NCI-H2171 (cell line): Measurements from ENCODE around the gene PDZK1.
"Not testable (repeated sequence)": the region's sequence is repeated elsewhere in the genome, so short reads cannot be mapped to it uniquely, and the experiment has no call there.

Source experiments
- DNase-seq: peaks from one replicate; lab custom pipeline; 2025; lab: John Stamatoyannopoulos, UW

The PDZK1 gene

DNA sequence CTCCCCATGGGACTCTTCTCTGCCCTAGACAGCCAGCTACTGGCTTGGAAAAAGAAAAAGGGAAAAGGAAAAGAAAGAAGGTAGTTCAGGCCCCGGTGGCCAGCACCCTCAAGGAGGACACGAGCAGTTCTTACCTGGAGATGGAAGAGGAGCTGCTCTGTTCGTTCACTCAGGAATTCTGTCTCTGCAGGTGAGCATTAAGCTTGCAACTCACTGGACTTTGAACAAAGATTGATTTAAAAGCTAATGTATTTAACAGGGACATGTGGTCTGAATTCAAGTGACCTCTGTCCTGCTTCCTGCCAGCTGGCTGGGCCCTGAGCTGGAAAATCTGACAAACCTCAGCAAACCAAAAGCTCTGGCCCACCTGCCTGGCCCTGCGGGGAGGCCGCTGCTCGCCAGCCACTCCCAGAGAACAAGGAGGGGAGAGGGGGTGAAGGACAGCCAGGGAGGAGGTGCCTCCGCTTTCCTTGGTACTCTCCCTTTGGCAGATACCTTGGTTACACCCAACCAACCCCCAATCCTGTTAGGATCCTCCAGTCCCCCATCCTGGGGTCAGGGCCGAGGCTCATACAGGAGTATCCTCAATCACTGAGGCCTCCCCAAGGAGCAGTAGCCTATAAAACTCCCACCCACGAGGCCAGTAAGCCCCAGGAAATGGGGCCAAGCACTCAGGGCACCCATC is at the start of gene PDZK1:
Gene PDZK1 (minus strand): TSS at position 186 of the 685 bp plus-strand sequence. CDS start 19,347 bp downstream, outside the sequence.
- DNase-seq: no peak

GRCh38 chr1:145751491-145752037 is 44.4 kb upstream of the PDZK1 start:
- no peak for DNase-seq

GRCh38 chr1:145750426-145750825 is 43.3 kb upstream of the PDZK1 start:
- DNase-seq: no peak

DNA sequence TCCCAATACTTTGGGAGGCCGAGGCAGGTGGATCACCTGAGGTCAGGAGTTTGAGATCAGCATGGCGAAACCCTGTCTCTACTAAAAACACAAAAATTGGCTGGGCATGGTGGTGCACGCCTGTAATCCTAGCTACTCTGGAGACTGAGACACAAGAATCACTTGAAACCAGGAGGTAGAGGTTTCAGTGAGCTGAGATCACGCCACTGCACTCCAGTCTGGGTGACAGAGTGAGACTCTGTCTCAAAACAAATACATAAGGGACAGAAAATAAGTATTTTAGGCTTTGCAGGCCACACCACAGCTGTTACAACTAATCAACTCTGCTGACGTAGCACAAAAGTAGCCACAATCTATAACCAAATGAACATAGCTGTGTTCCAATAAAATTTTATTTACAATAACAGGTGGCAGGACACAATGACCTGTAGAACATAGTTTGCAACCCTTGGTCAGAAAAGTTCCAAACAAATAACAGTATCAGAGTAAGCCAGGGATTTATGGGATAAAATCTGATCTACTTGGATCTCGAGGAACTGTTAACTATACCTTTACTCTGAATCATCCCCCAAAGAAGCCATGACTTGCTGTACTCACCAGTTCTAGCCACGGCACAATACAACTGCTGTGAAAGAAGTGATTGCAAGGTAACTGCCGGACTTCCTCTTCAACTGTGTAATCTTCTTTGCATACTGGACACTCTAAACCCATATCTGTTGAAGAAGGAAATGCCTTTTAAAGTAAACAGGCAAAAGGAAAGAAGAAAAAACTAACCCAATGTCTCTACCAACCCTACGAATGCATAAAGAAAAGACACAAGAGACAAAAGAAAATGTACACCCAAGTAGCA is 40.5 kb upstream of the PDZK1 start:
- no peak for DNase-seq

- DNase-seq: no peak
Measured at GRCh38 chr1:145740269-145740668, 33.1 kb upstream of the PDZK1 start.

DNA sequence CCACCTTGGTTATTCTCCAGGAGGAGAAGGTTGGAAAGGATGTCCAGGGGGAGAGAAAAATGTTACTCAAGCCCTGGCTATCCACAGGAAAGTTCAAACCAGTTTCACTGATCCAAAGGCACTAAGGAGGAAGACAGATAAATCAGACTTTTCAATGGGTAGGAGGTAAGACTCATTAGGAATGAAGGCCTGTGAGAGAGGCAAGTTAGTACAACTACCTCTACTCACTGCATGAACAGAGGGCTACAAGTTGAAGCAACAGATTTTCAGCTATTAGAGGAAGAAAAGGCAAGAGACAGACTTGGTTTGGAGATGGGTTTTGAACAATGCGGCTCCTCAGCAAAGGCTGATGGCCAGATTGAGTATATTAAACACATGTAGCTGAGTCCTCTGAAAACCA is 29.0 kb upstream of the PDZK1 start:
- DNase-seq: no peak

DNA sequence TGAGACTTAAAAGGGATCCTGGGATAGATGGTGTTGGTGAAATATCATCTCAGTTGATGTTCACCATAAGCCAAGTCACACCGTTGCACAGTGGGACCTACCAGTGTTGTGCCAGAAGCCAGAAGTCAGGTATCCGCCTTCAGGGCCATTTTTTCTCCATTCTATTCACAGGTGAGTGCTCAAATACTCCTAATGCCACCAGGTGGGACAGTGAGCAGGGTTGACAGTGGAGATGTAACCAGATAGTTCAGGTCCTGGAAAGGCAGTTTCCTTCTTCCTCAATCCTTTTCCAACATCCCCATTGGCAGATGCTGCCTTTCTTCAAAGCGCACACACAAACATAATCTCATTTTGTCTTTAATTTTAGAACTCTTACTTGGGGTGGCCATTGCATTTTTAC is 23.7 kb upstream of the PDZK1 start:
- no peak for DNase-seq

DNA sequence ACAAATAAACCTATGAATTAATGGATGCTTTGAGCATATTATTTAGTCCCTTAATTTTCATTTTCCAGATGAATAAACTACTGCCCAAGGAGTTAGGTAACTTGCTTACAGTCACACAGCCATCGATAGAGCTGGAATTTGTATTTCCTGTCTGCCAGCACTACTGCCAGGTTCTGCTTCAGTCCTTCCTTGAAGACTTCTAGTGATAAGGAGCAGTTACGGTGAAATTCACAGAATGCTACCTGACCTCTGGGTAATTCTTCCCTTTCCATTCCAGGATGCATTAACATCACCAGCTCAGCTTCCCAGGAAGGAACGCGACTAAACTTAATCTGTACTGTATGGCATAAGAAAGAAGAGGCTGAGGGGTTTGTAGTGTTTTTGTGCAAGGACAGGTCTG is 23.3 kb upstream of the PDZK1 start:
- DNase-seq: no peak

DNA sequence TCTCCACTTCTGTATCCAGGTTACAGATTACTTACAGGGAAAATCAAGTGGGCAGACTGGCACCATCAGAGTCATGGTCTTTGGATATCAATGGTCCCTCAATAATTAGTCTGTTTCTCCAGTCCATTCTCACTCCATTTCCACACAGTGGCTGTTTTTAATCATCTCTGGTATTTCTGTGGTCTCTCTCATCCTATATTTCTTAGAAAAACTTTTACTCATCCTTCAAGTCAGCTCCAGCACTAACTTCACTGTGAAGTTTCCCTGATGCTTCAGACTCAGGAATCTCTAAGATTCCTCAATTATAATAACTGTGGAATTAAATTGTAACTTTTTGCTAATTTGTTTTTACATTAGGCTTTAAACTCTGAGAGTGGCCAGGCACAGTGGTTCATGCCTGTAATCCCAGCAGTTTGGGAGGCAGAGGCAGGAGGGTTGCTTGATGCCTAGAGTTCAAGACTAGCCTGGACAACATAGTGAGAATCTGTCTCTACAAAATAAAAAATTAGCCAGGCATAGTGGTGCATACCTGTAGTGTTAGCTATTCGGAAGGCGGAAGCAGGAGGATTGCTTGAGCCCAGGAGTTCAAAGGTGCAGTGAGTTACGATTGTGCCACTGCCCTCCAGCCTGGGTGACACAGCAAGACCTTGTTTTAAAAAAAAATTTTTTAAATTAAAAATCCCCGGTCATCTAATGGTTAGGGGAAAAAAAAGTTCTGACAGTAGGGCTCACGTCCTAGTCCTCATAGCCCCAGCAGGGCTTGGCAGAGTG is 22.7 kb upstream of the PDZK1 start:
- DNase-seq: no peak

- no peak for DNase-seq
Measured at GRCh38 chr1:145729196-145729595, 22.0 kb upstream of the PDZK1 start.

DNA sequence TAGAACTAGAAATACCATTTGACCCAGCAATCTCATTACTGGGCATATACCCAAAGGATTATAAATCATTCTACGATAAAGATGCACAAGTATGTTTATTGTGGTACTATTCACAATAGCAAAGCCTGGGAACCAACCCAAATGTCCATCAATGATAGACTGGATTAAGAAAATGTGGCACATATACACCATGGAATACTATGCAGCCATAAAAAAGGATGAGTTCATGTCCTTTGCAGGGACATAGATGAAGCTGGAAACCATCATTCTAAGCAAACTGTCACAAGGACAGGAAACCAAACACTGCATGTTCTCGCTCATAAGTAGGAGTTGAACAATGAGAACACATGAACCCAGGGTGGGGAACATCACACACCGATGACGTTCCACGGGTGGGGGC is 19.0 kb upstream of the PDZK1 start:
- not testable (repeated sequence) for DNase-seq

- no peak for DNase-seq
Measured at GRCh38 chr1:145720878-145721671, 13.9 kb upstream of the PDZK1 start.

- no peak for DNase-seq
Measured at GRCh38 chr1:145720556-145720877, 13.3 kb upstream of the PDZK1 start.

DNA sequence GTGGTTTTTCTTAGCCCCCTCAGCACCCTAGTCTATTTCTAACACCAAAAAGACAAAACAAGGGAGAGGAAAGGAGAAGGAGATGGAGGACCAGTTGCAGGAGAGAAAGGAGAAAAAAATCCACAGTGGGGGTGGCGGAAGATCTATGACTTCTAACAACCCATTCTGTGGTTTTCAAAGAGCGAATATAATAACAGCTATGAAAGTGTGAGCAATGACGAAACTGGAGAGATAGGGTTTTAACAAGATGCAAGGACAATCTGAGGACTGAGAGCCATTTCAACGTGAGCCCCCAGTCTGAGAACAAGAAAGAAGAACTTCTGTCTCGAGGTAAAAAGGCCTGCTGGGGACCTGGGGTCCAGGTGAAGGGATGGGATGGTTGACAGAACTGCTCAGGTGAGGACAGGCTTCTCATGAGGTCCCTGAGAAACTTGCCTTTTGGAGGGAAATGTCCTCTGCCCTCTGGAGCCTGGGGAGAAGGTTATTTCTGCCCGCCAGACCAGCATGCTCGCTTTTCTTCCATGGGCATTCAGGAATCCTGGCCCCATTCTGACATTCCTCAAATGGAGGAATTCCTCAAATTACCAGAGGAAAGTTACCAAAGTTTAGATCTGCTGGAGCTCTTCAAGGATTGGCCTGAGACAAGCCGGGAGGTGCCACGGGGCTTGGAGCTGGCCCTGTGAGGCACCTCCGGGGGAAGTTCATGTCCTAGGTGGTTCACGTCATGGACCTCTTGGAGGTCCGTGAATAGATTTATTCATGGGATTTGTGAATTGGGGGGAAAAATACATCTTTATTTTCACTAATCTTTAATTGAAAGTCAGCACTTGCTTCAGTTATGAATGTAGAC is 12.3 kb upstream of the PDZK1 start, which contains the start of gene CD160:
Gene CD160 (plus strand): TSS at position 270 of the 850 bp plus-strand sequence. CDS start 8,829 bp downstream, outside the sequence.
- DNase-seq: no peak

DNA sequence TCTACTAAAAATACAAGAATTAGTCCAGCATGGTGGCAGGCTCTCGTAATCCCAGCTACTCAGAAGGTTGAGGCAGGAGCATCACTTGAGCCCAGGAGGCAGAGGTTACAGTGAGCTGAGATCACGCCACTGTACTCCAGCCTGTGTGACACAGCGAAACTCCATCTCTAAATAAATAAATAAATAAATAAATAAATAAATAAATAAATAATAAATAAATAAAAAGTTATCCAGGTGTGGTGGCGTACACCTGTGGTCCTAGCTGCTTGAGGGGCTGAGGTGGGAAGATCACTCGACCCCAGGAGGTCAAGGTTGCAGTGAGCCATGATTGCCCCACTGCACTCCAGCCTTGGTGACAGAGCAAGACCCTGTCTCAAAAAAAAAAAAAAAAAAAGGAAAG is 11.3 kb upstream of the PDZK1 start:
- not testable (repeated sequence) for DNase-seq

DNA sequence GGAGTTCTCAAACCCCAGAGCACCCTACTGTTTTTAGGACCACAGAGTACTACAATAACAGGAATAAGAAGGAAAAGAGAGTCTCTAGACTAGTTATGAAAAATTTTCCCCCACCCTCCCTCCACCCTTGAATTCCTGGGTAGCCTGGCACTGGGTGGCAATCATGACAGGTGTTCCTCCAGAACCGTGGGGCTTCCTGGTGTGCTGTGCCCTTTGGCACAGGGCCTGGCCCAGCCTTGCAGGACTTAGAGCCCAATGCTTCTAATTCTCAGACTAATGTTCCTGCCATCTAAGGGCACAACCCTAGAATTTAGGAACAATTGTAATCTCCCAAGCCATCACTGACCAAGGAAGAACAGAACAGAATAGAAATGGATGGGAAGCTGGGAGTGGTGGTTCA is 10.7 kb upstream of the PDZK1 start:
- DNase-seq: no peak

DNA sequence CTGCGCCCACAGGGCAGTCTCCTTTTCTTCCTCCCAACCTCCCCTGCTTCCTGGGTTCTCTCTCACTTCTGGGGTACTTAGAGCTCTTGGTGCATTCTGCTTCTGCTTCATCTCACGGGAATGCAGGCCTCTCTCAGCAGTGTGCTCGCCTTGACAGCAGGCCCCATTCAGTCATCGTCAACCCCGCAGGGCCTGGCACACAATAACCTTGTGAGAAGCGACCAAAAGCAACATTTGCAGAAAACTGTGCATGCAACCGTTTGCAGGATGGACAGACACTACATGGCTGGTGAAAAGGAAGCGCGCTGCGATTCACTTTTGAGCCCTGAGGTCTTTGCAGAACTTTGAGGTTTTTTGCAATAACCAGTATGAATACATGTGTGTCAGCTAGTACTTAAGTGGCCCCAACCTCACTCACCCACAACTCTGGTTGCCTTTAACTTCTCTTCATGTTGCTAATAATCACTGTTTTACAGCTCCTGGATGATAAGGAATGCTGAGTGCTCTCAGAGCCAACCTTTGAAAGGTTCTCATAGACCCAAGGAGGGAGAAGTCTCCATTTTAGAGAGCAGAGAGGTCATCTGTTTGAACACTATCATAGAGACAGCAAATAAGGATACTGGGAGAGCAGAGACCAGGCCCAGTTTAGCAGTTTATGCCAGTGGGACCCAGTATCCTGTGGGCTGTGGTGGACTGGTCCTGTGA is 9.6 kb upstream of the PDZK1 start:
- DNase-seq: no peak

DNA sequence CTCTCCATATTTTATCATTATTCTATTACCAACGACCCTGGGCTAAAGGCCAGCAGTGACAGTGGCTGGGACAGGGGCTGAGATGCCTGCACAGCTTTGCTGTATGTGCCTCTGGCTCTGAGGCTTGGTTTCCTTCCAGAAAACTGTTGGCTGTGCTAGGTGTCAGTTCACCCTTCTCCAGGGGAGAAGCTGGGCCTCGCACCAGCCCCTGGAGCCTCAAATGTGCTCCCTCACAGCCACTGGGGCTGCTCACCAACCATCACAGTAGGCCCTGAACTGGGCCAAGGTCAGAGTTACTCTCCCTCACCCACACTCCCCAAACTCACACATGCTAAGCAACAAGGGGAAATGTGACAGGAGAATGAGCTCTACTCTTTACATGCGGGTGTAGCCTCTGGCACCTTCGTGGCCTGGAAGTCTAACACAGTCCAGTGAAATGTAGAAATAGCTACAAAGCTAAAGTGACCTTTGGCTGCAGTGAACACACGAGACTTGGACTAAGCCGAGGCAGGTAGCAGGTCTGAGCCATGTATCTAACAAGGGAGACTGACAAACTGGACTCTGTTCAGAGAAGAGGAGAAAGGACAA is 7.5 kb upstream of the PDZK1 start:
- DNase-seq: no peak

GRCh38 chr1:145711213-145711651 is 4.1 kb upstream of the PDZK1 start:
- DNase-seq: no peak
